ENCODE data around the gene ADORA2A. TPM values are rescaled to one million over a fixed set of nuclear protein-coding genes. Genes with fewer than 3 reads are reported as not detected.
A peak's percentile ranks its signal among the peaks of the same experiment; 100 is the strongest.

ADORA2A gene
- total RNA-seq, 6 donors from 2014 or later: 7.3 to 20.9 (median 8.8) TPM

DNA sequence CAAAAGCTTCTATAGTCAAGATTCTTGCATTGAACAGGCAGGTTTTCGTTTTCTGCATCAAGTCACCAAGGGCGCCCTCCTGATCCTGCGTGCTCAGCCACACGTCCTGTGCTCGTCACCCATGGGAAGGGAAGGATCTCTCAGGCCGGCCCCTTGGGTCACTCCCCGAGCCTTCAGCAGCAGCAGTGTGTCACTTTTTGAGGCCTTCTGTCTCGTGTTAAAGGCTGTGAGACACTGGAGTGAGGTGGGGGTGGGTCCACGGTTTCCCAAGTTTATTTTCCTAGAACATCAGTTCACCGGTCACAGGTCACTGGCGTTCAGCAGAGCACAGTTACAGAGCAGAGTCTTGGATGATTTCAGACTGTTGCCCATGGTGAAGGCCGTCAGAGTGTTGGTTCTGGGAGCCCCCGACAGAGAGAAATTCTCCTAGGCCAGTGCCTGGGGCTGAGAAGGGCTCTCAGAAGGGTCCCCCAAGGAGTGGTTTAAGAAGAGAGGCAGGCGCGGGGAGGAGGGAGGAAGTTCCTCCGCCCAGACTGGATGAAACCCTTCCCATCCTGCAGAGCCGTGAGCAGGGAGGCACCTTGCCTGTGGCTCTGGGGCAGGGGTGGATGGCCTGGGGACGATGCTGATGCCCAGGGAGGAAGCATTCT, 13.5 kb upstream of the ADORA2A start:
- DNase-seq (no peak), ATAC-seq (ENCODE audit: low FRiP score in 2 of 2) (no peak)
- H3K4me1 ChIP-seq: peaks cover 0 to 7% (median 4%) of the 10 kb centered on the region in 4 donors
- no peak overlapping the region for H3K4me3 ChIP-seq
- H3K27ac ChIP-seq: no peak overlapping the region
- no peak for TF ChIP-seq EP300 (IDR thresholded peaks at IDR 0.05)
- TF ChIP-seq POLR2A (IDR thresholded peaks at IDR 0.05): no peak
- no peak for TF ChIP-seq POLR2AphosphoS5 (IDR thresholded peaks at IDR 0.05)
- H3K9me3 ChIP-seq: no peaks in the 10 kb centered on the region
- no peaks in the 10 kb centered on the region for H3K27me3 ChIP-seq
- WGBS, 2 donors: 85 to 87% methylated on average over 17 to 18 of the region's 18 CpGs
- H3K36me3 ChIP-seq: peaks cover 3 to 62% (median 43%) of the 10 kb centered on the region in 4 donors

DNA sequence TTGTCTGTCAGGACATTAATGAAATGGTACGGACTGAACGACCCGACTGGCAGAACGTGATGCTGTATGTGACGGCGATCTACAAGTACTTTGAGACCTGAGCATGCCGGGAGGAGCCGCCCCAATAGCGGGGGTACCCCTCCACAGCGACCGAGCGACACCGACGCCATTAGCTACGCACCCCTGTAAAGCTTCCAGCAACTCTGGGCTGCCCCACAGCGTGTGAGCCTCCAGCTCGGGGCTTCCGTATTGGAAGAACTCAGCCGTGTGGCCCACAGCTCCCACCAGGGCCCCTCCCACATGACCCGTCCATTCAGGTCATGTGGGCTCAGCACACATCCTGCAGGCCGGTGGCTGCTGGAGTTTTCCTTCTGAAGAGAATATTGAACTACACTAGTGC, 12.9 kb upstream of the ADORA2A start:
- peaks cover 5 to 11% (median 10%) of the 10 kb centered on the region in 4 donors for H3K4me1 ChIP-seq
- peaks cover 3 to 62% (median 43%) of the 10 kb centered on the region in 4 donors for H3K36me3 ChIP-seq
- TF ChIP-seq EP300 (IDR thresholded peaks at IDR 0.05) (no peak), POLR2AphosphoS5 (IDR thresholded peaks at IDR 0.05) (no peak)
- TF ChIP-seq, protein P1, sequence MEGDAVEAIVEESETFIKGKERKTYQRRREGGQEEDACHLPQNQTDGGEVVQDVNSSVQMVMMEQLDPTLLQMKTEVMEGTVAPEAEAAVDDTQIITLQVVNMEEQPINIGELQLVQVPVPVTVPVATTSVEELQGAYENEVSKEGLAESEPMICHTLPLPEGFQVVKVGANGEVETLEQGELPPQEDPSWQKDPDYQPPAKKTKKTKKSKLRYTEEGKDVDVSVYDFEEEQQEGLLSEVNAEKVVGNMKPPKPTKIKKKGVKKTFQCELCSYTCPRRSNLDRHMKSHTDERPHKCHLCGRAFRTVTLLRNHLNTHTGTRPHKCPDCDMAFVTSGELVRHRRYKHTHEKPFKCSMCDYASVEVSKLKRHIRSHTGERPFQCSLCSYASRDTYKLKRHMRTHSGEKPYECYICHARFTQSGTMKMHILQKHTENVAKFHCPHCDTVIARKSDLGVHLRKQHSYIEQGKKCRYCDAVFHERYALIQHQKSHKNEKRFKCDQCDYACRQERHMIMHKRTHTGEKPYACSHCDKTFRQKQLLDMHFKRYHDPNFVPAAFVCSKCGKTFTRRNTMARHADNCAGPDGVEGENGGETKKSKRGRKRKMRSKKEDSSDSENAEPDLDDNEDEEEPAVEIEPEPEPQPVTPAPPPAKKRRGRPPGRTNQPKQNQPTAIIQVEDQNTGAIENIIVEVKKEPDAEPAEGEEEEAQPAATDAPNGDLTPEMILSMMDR (IDR thresholded peaks at IDR 0.05): no peak
- no peak overlapping the region for H3K4me3 ChIP-seq
- WGBS, 2 donors: 85 to 88% methylated on average over 8 to 21 of the region's 21 CpGs
- H3K27ac ChIP-seq: peak overlapping the region in 2 of 4 donors; percentile 10 to 32
- no peak for ATAC-seq (ENCODE audit: low FRiP score in 2 of 2)
- no peaks in the 10 kb centered on the region for H3K27me3 ChIP-seq
- H3K9me3 ChIP-seq: no peaks in the 10 kb centered on the region
- DNase-seq: no peak

DNA sequence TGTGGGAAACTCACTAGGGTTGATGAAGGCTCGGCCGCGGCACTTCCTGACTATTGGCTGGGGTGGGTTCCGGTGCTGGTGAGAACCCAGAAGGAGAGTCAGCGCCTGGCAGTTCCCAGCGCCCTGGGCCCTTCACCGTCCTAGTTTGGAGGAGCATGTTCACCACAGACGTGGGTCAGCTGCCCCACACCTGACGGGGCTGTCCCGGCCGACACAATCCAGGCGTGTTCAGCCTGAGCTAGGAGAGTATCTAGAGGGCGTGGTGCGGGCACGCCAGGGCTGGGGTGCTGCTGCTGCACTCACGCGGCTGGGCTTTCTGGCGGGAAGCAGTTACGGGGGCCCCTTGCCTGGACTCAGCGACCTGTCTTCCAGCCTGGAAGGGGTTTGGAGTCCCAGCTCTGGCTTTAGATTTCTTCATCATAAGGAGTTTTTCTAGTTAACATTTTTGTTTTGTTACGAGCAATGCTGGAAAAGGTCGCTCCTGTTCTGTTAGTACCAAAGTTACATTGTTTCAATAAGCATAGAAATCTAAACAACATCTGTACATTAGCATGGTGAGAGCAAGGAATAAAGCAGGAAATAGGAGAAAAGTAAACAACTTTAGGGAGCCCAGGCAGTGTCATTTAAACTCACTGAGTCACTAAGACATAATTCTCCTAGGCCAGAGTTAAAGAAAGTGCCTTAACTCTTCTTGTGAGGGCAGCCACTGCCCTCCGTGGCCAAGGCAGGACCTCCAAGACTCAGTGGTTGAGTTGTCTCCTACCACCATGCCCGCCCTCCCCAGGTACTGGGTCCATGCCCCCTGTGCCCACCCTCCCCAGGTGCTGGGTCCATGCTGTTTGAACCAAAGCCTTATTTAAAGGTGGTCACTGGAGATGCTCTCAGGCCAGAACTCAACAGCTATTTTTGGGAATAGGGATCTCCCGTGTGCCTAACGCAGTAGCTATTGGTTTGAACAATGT, 12.1 kb upstream of the ADORA2A start:
- H3K9me3 ChIP-seq: no peaks in the 10 kb centered on the region
- no peaks in the 10 kb centered on the region for H3K27me3 ChIP-seq
- no peak overlapping the region for H3K4me3 ChIP-seq
- ATAC-seq (ENCODE audit: low FRiP score in 2 of 2) (no peak), DNase-seq (no peak)
- peaks cover 3 to 62% (median 43%) of the 10 kb centered on the region in 4 donors for H3K36me3 ChIP-seq
- peaks cover 10 to 18% (median 15%) of the 10 kb centered on the region in 4 donors for H3K4me1 ChIP-seq
- H3K27ac ChIP-seq: peak overlapping the region in 1 of 4 donors; percentile 32
- TF ChIP-seq, protein P1 (IDR thresholded peaks at IDR 0.05): no peak
- TF ChIP-seq POLR2A (IDR thresholded peaks at IDR 0.05) (no peak), POLR2AphosphoS5 (IDR thresholded peaks at IDR 0.05) (no peak), EP300 (IDR thresholded peaks at IDR 0.05) (no peak)
- 75 to 86% methylated on average over 17 to 26 of the region's 26 CpGs for WGBS, 2 donors

DNA sequence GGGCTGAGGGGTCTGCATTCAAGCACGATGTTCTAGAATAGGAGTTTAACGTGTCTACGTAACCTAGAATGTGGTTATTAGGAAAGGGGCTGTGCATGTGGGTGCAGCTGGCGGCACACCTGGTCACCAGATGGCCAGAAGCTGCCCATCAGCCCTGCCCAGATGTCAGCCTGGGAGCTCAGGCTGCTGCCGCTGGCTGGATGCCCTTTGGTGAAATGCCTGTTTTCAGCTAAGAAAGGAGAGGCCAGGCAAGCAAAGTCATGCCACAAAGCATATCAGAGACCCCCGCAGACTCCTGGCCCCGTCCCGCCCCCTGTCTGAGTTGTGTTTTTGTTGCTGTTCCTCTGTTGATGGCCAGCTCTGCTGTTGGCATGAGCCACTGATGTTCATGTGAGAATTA, 11.3 kb upstream of the ADORA2A start:
- ATAC-seq (ENCODE audit: low FRiP score in 2 of 2) (no peak), DNase-seq (no peak)
- peaks cover 3 to 61% (median 43%) of the 10 kb centered on the region in 4 donors for H3K36me3 ChIP-seq
- 97% methylated on average over 8 of the region's 8 CpGs for WGBS, 2 donors
- H3K27me3 ChIP-seq: no peaks in the 10 kb centered on the region
- H3K9me3 ChIP-seq: no peaks in the 10 kb centered on the region
- H3K4me1 ChIP-seq: peaks cover 19 to 26% (median 23%) of the 10 kb centered on the region in 4 donors
- TF ChIP-seq POLR2A (IDR thresholded peaks at IDR 0.05) (no peak), POLR2AphosphoS5 (IDR thresholded peaks at IDR 0.05) (no peak), EP300 (IDR thresholded peaks at IDR 0.05) (no peak)
- TF ChIP-seq, protein P1 (IDR thresholded peaks at IDR 0.05): no peak
- H3K4me3 ChIP-seq: no peak overlapping the region
- H3K27ac ChIP-seq: no peak overlapping the region

DNA sequence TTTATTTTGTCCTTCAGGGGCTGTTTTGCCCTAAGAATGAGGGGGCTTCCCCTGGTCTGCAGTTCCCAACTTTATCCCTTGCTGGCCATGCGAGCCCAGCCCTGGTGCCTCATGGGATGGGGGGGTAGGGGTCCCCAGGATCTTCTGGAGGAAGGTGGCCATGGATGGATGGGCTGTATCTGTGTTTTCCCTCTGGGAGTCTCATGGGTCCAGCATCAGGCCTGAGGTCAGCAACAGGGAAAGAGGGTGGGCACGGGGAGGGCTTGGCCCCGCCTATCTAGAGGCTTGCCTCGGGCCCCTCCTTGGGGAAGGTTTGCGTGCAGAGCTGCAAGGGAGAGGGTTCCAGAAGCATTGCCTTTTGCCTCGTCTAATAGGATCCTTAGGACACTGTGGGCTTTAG, 10.8 kb upstream of the ADORA2A start:
- H3K4me1 ChIP-seq: peaks cover 24 to 32% (median 29%) of the 10 kb centered on the region in 4 donors
- ATAC-seq (ENCODE audit: low FRiP score in 2 of 2) (no peak), DNase-seq (no peak)
- no peaks in the 10 kb centered on the region for H3K9me3 ChIP-seq
- 81 to 96% methylated on average over 5 to 6 of the region's 6 CpGs for WGBS, 2 donors
- TF ChIP-seq POLR2AphosphoS5 (IDR thresholded peaks at IDR 0.05) (no peak), EP300 (IDR thresholded peaks at IDR 0.05) (no peak), POLR2A (IDR thresholded peaks at IDR 0.05) (no peak)
- TF ChIP-seq, protein P1 (IDR thresholded peaks at IDR 0.05): no peak
- peaks cover 3 to 58% (median 41%) of the 10 kb centered on the region in 4 donors for H3K36me3 ChIP-seq
- no peak overlapping the region for H3K27ac ChIP-seq
- no peaks in the 10 kb centered on the region for H3K27me3 ChIP-seq
- no peak overlapping the region for H3K4me3 ChIP-seq

Measured in upper lobe of left lung (tissue), 6 donors.